ENCODE measurements around the gene KRTAP10-4. TPM values are rescaled to one million over a fixed set of nuclear protein-coding genes. Genes with fewer than 3 reads are reported as not detected.

The KRTAP10-4 gene
- total and polyA plus RNA-seq, 2 donors (not counting 3 experiments of a cell fraction or from before 2014, with no cell fraction given): not detected

DNA sequence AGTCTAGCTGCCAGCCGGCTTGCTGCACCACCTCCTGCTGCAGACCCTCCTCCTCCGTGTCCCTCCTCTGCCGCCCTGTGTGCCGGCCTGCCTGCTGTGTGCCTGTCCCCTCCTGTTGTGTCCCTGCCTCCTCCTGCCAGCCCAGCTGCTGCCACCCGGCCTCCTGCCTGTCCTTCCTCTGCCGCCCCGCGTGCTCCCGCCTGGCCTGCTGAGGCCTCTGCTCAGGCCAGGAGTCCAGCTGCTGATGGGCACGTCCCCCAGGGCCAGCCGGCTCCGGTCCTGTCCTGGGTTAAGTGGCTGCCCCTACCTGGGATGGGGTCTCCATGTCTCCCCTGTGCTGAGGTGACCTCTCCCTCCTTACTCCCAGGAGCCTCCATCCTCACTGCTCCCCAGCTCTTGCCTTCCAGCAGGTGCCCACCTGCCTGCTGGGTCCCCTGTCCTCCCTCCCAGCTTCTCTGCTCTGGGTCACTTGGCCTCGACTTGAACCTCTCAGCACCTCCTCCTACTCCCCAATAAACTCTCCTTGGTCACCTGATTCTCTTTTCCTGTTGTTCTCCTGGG, 39.2 kb downstream of the KRTAP10-4 start:
- Histone ChIP-seq H3K27ac (ENCODE audit: insufficient read depth, low read depth, low read length) (no peak overlapping the region), H4K20me1 (replicated peaks; ENCODE audit: control insufficient read depth, extremely low read depth, insufficient read depth, low read length) (no peaks in the 10 kb centered on the region), H3K4me2 (ENCODE audit: insufficient read depth, low read length) (no peak overlapping the region), H3K9me1 (replicated peaks; ENCODE audit: control insufficient read depth, extremely low read depth, insufficient read depth, low read length) (no peaks in the 10 kb centered on the region), H3K79me2 (ENCODE audit: control insufficient read depth, insufficient read depth, low read length) (no peaks in the 10 kb centered on the region), H3K36me3 (ENCODE audit: control insufficient read depth in 2 of 2, extremely low read depth in 1 of 2, insufficient read depth in 2 of 2, low read length in 2 of 2) (no peaks in the 10 kb centered on the region), H3K9me3 (replicated peaks; ENCODE audit: control insufficient read depth, insufficient read depth, low read length) (peaks cover 5% of the 10 kb centered on the region), H3K4me1 (ENCODE audit: control insufficient read depth, extremely low read depth, insufficient read depth, low read length) (no peaks in the 10 kb centered on the region), H2AFZ (ENCODE audit: low read depth, low read length) (no peak overlapping the region), H3K27me3 (ENCODE audit: control insufficient read depth in 2 of 2, insufficient read depth in 2 of 2, low read length in 2 of 2) (no peaks in the 10 kb centered on the region), H3K4me3 (replicated peaks in 1 of 3; ENCODE audit: insufficient read depth in 1 of 3, low read depth in 1 of 3, low read length in 3 of 3) (no peak overlapping the region), H3K9ac (replicated peaks; ENCODE audit: extremely low read depth, insufficient read depth, low read length) (no peak overlapping the region)
- TF ChIP-seq GATA2 (IDR thresholded peaks at IDR 0.05; ENCODE audit: insufficient read depth, insufficient read length, low read depth, low read length) (no peak), MYC (IDR thresholded peaks at IDR 0.05; ENCODE audit: low read depth, low read length) (no peak), JUN (IDR thresholded peaks at IDR 0.05; ENCODE audit: borderline replicate concordance, insufficient read depth, insufficient read length, low read depth) (no peak), POLR2A (IDR thresholded peaks at IDR 0.05; ENCODE audit: low read depth, low read length) (no peak), EZH2 (IDR thresholded peaks at IDR 0.05; ENCODE audit: borderline replicate concordance, low read depth, low read length, severe bottlenecking) (no peak), MAX (IDR thresholded peaks at IDR 0.05; ENCODE audit: insufficient read depth, insufficient read length) (no peak), FOS (IDR thresholded peaks at IDR 0.05; ENCODE audit: borderline replicate concordance, insufficient read depth, low read length) (no peak), CTCF (IDR thresholded peaks at IDR 0.05; ENCODE audit: extremely low read depth in 1 of 2, insufficient read depth in 1 of 2, low read depth in 1 of 2, low read length in 2 of 2) (no peak), POLR2AphosphoS5 (IDR thresholded peaks at IDR 0.05; ENCODE audit: insufficient read depth, low read depth, low read length) (no peak)
- FAIRE-seq (no peak), DNase-seq (ENCODE audit: low read depth, low spot score) (no peak)
- BruUV-seq (replicated peaks): no TSS peak
- dilution Hi-C loops (cut with MboI; ENCODE audit: extremely low pct_ligation_motif_present, low sequenced_read_pairs) (no loop called here), intact Hi-C loops (cut with micrococcal nuclease) (no loop called here)
- ChIA-PET POLR2A (no interaction called here), CTCF (no interaction called here)

Data from endothelial cell of umbilical vein (primary cell).